HuH-7 (cell line): ENCODE results near the gene BTBD16.

Experiments
- DNase-seq: peaks from one replicate; pipeline ENCODE4 v3.0.0; 2011; ENCODE audit warnings: low spot score

The BTBD16 gene

GRCh38 chr10:122343936-122344335 lies 72.8 kb downstream of the BTBD16 start:
- no peak for DNase-seq

GRCh38 chr10:122344741-122345258 lies 73.7 kb downstream of the BTBD16 start:
- DNase-seq = peak; percentile 40

- DNase-seq = no peak
Measured at GRCh38 chr10:122346326-122346950, 75.3 kb downstream of the BTBD16 start.

GRCh38 chr10:122347170-122347841 lies 76.2 kb downstream of the BTBD16 start:
- no peak for DNase-seq

- no peak for DNase-seq
Measured at GRCh38 chr10:122348512-122348911, 77.4 kb downstream of the BTBD16 start.

- no peak for DNase-seq
Measured at GRCh38 chr10:122348935-122349361, 77.9 kb downstream of the BTBD16 start.

- no peak for DNase-seq
Measured at GRCh38 chr10:122349758-122350369, 78.8 kb downstream of the BTBD16 start.

GRCh38 chr10:122350893-122351292 lies 79.8 kb downstream of the BTBD16 start:
- DNase-seq = no peak

GRCh38 chr10:122352817-122353525 lies 81.9 kb downstream of the BTBD16 start:
- DNase-seq = no peak

- no peak for DNase-seq
Measured at GRCh38 chr10:122354383-122354782, 83.3 kb downstream of the BTBD16 start.

GRCh38 chr10:122357685-122358084 lies 86.6 kb downstream of the BTBD16 start:
- no peak for DNase-seq

GRCh38 chr10:122359621-122360020 lies 88.5 kb downstream of the BTBD16 start:
- DNase-seq = no peak

- DNase-seq = no peak
Measured at GRCh38 chr10:122361046-122361445, 90.0 kb downstream of the BTBD16 start.

- DNase-seq = no peak
Measured at GRCh38 chr10:122362031-122362592, 91.0 kb downstream of the BTBD16 start.

GRCh38 chr10:122362621-122363020 lies 91.5 kb downstream of the BTBD16 start:
- no peak for DNase-seq

- no peak for DNase-seq
Measured at GRCh38 chr10:122363311-122363710, 92.2 kb downstream of the BTBD16 start.

- DNase-seq = no peak
Measured at GRCh38 chr10:122363722-122364463, 92.8 kb downstream of the BTBD16 start.

- DNase-seq = no peak
Measured at GRCh38 chr10:122368502-122369254, 97.6 kb downstream of the BTBD16 start.

- no peak for DNase-seq
Measured at GRCh38 chr10:122373108-122373507, 102.0 kb downstream of the BTBD16 start.

GRCh38 chr10:122373721-122374120 lies 102.6 kb downstream of the BTBD16 start:
- peak; percentile 10 for DNase-seq
